Left ventricle myocardium inferior (tissue), 1 donor: ENCODE data around the gene TMEM115. TPM values are rescaled to one million over a fixed set of nuclear protein-coding genes. Genes with fewer than 3 reads are reported as not detected.

ENCODE experiments used
- DNase-seq: peaks from one replicate; pipeline ENCODE4 v3.0.0-alpha.2; 2020
- H3K27ac ChIP-seq: fragments of 200-600 bp; replicated peaks from 2 replicates; pipeline ENCODE4 v1.8.0; 2021
- H3K27me3 ChIP-seq: fragments of 200-600 bp; 2 replicates; pipeline ENCODE4 v1.8.0; 2021; ENCODE audit warnings: low read depth
- H3K36me3 ChIP-seq: fragments of 200-600 bp; 2 replicates; pipeline ENCODE4 v1.8.0; 2021
- H3K4me1 ChIP-seq: fragments of 200-600 bp; 2 replicates; pipeline ENCODE4 v1.8.0; 2021
- H3K4me3 ChIP-seq: fragments of 200-600 bp; 2 replicates; pipeline ENCODE4 v1.8.0; 2021; ENCODE audit warnings: mild to moderate bottlenecking, moderate library complexity
- H3K9me3 ChIP-seq: fragments of 200-600 bp; replicated peaks from 2 replicates; pipeline ENCODE4 v1.8.0; 2021
- CTCF ChIP-seq: fragments of 200-600 bp; IDR thresholded peaks from 2 replicates; pipeline ENCODE4 v1.8.0; 2021; ENCODE audit warnings: antibody characterized with exemption, mild to moderate bottlenecking, borderline replicate concordance
- intact Hi-C: fragments of 100-400 bp; cut with micrococcal nuclease; formaldehyde crosslinking; loops from one replicate; pipeline ENCODE4 v1.11.0; 2022
- long read RNA-seq: library from polyadenylated mRNA; unstranded; transcript quantifications from one replicate; pipeline ENCODE4 v2.0.0, GENCODE V29; 2021
- total RNA-seq: library from RNA; stranded (reverse); fragmentation: NEBNext Ultra II Directional; extraction: Animal tissue kit (Norgen Biotek cat#: 25700); gene quantifications from one replicate; pipeline ENCODE4 v1.2.1, GENCODE V29; 2021
- donor health status: DM: no; HTN: yes; CAD: no; lungs with severe emphysema.

The TMEM115 gene
- total RNA-seq, result 23.5 TPM
- long read RNA-seq, transcript TMEM115-201 (2 exons, 2,197 nt), result major isoform, 66 of 70 reads
- long read RNA-seq, partial matches to known transcripts, result 1 of 70 reads
- long read RNA-seq, other reads (novel, unspliced or antisense), result 3 of 70 reads

GRCh38 chr3:50358911-50359759 is at the start of gene TMEM115:
TMEM115 (minus strand) TSS chr3:50359521; CDS start chr3:50359063, 458 bp downstream.
- peak; percentile 95 for DNase-seq
- Histone ChIP-seq H3K36me3 (peaks cover 37% of the 10 kb centered on the region), H3K27ac (peak within 1 kb of the TSS; percentile 92), H3K9me3 (no peaks in the 10 kb centered on the region), H3K27me3 (no peaks in the 10 kb centered on the region), H3K4me1 (peaks cover 57% of the 10 kb centered on the region), H3K4me3 (peak within 1 kb of the TSS; percentile 88)
- no peak for TF ChIP-seq CTCF
- intact Hi-C loops, result no loop called here

- Histone ChIP-seq H3K4me3 (no peak overlapping the region), H3K27me3 (no peaks in the 10 kb centered on the region), H3K36me3 (no peaks in the 10 kb centered on the region), H3K4me1 (no peaks in the 10 kb centered on the region), H3K27ac (no peak overlapping the region), H3K9me3 (no peaks in the 10 kb centered on the region)
- no peak for DNase-seq
- no peak for TF ChIP-seq CTCF
- intact Hi-C loops, result no loop called here
These were observed 49.2 kb upstream of the TMEM115 start for GRCh38 chr3:50408443-50408944.

GRCh38 chr3:50406487-50406886 is 47.2 kb upstream of the TMEM115 start:
- Histone ChIP-seq H3K4me1 (no peaks in the 10 kb centered on the region), H3K27me3 (no peaks in the 10 kb centered on the region), H3K36me3 (no peaks in the 10 kb centered on the region), H3K27ac (no peak overlapping the region), H3K9me3 (no peaks in the 10 kb centered on the region), H3K4me3 (no peak overlapping the region)
- intact Hi-C loops, result no loop called here
- TF ChIP-seq CTCF, result no peak
- no peak for DNase-seq

DNA sequence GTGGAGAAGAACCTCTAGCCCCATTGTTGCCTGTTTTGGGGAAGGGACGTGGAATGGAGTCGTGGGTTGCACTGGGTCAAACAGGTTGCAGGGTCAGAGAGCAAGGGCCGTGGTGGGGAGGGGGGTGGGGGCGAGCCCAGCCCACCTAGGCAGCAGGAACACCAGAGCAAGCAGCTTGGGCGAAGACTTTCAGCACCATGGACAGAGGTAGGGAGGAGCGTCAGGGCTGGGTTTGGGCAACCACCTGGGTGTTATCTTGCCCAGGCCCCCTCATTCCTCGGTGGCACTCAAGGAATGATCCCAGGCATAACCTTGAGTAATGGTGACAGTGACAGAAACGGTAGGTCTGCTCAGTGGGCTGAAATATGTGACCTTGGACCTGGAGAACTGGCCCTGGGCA is 45.9 kb upstream of the TMEM115 start:
- Histone ChIP-seq H3K36me3 (no peaks in the 10 kb centered on the region), H3K4me1 (no peaks in the 10 kb centered on the region), H3K27ac (no peak overlapping the region), H3K27me3 (no peaks in the 10 kb centered on the region), H3K4me3 (no peak overlapping the region), H3K9me3 (no peaks in the 10 kb centered on the region)
- DNase-seq, result no peak
- intact Hi-C loops, result no loop called here
- no peak for TF ChIP-seq CTCF

DNA sequence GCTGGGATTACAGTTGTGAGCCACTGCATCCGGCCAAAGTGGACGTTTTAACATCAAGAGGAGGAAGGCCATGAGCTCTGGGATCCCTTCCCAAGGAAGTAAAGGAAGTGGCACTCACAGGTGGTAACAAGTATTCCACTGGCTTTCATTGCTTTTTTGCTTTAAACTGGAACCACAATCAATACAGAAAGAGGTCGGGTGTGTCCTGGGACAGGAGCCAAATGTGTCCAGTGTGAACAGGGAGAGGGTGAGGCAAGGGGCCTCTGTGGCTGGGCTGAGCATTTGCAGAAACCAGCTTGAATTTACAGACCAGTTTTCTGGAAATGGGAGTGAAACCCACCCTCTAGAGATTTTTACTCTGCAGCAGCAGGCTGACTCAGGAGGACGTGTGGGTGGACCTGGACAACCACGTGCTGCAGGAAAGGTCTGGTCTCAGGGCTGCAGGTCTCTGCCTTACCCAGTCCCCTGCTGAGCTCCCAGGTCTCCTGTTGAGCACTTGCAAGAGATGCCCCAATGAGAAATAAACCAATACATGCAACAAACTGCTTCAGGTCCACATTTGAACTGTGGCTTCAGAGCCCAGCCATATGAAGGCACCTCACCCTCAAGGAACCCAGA is 42.8 kb upstream of the TMEM115 start:
- intact Hi-C loops, result no loop called here
- Histone ChIP-seq H3K4me3 (no peak overlapping the region), H3K4me1 (no peaks in the 10 kb centered on the region), H3K36me3 (no peaks in the 10 kb centered on the region), H3K9me3 (no peaks in the 10 kb centered on the region), H3K27me3 (no peaks in the 10 kb centered on the region), H3K27ac (no peak overlapping the region)
- TF ChIP-seq CTCF, result no peak
- DNase-seq, result no peak
